ENCODE measurements around the gene RHOC.

DNA sequence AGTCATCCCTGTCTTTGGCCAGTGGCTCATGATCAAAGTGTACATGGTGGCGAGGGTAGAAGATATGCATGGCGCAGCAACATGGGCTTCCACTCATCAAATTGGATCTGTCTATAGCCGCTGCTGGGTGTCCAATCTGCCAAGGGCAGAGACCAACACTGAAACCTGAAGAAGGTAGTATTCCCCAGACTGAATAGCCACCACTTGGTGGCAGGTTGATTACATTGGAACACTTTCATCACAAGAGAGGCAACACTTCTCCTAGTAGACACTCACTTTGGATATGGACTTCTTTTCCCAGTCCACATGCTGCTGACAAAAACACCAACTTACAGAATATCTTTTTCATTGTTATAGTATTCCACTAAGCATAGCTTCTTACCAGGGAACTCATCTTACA, 30.6 kb upstream of the RHOC start:
- TF ChIP-seq, protein P1, sequence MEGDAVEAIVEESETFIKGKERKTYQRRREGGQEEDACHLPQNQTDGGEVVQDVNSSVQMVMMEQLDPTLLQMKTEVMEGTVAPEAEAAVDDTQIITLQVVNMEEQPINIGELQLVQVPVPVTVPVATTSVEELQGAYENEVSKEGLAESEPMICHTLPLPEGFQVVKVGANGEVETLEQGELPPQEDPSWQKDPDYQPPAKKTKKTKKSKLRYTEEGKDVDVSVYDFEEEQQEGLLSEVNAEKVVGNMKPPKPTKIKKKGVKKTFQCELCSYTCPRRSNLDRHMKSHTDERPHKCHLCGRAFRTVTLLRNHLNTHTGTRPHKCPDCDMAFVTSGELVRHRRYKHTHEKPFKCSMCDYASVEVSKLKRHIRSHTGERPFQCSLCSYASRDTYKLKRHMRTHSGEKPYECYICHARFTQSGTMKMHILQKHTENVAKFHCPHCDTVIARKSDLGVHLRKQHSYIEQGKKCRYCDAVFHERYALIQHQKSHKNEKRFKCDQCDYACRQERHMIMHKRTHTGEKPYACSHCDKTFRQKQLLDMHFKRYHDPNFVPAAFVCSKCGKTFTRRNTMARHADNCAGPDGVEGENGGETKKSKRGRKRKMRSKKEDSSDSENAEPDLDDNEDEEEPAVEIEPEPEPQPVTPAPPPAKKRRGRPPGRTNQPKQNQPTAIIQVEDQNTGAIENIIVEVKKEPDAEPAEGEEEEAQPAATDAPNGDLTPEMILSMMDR (IDR thresholded peaks at IDR 0.05) = no peak
- peak; percentile 14; the same call in 1 of the 2 replicates for TF ChIP-seq RAD21 (IDR thresholded peaks at IDR 0.05; ENCODE audit: low read length)
- TF ChIP-seq SIN3A (IDR thresholded peaks at IDR 0.05; ENCODE audit: borderline replicate concordance, low read depth, low read length) = no peak
- TF ChIP-seq MEF2A (IDR thresholded peaks at IDR 0.05; ENCODE audit: borderline replicate concordance, low read depth) = no peak
- TF ChIP-seq TAF1 (IDR thresholded peaks at IDR 0.05; ENCODE audit: borderline replicate concordance, low read depth, low read length) = no peak
- TF ChIP-seq EP300 (IDR thresholded peaks at IDR 0.05; ENCODE audit: borderline replicate concordance in 1 of 2, low read depth in 1 of 2, low read length in 1 of 2) = no peak
- no peak for TF ChIP-seq TCF12 (IDR thresholded peaks at IDR 0.05)
- TF ChIP-seq CHD2 (IDR thresholded peaks at IDR 0.05; ENCODE audit: low read length, partially characterized antibody) = no peak
- no peak for TF ChIP-seq NRF1 (IDR thresholded peaks at IDR 0.05; ENCODE audit: low read depth, low read length)
- TF ChIP-seq POLR2AphosphoS5 (IDR thresholded peaks at IDR 0.05; ENCODE audit: low read depth, low read length) = no peak
- TF ChIP-seq TEAD4 (IDR thresholded peaks at IDR 0.05; ENCODE audit: borderline replicate concordance, insufficient read depth) = no peak

All from SK-N-SH (cell line).